Measurements from ENCODE around the gene PRKAG1. TPM values are rescaled to one million over a fixed set of nuclear protein-coding genes. Genes with fewer than 3 reads are reported as not detected.

PRKAG1 gene
- 40.6 to 44.3 TPM (median 41.4 TPM) in 5 replicates for total RNA-seq (2022; extraction: Qiagen RNA extraction)

DNA sequence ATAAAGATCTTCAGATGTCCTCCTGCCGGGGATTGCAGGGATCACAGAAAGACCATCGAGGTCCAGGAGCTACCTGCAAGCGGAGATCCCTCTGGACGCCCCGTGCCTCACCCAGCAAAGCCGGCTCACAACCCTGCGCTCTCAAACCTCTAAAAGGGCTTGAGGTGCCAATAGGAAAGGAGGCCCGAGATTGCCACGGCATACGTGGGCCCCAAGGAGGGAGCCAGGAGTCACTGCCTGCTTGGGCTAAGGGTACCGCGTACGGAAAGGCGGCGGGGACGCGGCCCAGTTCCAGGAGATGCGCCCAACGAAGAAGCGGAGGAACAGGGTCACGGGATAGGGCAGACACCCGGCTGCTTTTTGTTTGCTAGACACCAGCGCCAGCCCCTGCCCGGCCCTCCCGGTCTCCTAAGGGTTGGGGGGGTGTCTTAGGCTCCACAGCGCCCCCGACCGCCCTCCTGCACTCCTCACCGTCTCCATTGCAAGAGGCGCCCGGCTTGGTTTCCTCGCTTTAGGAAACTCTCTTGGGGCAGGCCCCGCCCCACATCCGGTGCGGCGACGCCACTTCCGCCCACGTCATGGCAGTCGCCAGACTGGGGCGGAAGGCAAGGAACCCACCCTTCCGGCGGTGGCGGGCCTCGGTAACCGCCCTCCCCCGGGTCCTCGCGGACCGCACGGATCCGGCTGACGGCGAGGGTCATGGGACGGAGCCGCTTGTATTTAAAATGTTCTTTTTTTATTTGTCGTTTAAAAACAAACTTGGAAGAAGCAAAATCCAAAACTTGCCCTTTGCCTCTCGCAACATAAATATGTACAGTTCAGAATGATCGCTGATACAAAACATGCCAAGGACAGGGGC, at the start of gene PRKAG1:
TSS of gene PRKAG1 (minus strand) at position 516 of the 859 bp plus-strand sequence. CDS start at position 480, 36 bp downstream.

DNA sequence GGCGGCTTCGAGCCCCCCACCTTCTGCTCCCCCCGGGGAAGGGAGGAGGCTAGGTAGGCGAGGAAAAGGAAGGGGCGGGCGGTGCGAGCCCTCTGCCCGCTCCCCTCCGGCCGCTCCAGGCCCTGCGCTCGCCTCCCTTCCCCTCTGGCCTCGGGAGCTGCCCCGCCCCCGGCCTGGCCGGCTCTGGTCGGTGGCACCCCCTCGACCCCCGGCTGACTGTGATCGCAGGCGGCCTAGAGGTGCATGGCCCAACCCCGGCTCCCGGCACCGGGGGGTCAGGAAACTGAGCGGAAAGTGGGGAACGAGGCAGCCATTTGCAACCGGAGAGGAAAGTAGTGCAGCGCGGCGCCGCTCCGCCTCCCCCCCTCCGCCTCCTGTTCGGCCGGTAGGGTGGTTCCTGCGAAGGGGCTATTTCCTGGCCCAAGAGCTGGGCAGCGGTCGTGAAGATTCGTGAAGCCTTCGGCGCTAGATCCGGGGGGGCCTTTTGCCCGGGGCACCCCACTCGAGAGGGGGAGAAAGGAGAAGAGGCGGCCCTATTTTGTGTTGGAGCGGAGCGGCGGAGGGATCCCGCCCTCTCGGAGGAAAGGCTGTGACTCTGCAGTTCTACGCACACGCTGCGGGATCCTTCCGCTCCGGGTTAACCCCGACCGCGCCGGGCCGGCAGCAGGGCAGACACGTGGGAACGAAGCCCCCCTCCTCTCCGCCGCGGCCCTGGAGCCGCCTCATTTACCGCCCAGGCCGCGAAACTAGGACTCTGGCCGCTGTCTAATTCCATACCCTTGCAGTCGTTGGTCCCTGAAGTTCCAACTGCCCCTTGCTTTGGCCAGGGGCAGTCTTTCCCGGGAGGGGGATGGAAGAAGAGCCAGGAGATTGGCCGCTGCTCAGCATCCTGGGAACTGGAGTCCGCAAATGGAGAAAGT, 41.9 kb upstream of the PRKAG1 start, which contains the start of gene KMT2D:
TSS of gene KMT2D (minus strand) at position 558 of the 920 bp plus-strand sequence. CDS start 5,470 bp downstream, outside the sequence.

DNA sequence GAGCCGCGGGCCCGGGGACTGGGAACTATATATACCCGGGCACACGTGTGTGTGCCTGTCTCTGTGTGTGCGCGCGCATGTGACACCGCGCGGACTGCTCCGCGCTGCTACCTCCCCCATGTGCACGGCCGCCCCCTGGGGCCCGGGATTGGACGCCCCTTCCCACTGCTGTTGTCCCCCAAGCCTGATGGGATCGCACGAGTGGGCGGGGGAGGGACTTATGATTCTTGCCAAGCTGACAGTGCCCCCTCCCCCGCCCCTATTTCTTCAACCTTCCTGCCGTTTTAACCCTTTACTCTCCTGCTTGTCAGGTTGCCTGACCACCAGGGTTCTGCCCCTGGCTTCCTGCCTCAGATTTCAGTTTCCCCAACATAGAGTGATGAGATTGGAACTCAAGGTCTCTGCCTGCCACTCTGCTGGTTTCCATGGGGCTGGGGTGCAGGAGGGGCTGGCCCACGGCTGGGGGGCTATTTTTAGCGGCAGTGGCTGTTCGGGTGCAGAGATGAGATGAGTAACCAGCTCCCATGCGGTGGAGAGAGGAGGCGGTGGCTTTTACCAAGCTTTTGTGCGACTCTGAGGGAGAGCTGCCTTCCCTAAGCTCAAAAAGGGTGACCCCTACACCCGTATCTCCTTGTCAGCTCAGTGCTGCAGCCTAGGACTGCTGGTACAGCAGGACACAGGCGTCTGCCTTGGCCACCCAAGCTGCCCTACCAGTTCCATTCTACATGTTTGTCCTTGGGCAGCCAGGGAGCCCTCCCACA, 19.0 kb downstream of the PRKAG1 start, which contains the start of gene DDN:
TSS of gene DDN (minus strand) at position 5 of the 761 bp plus-strand sequence. CDS start 88 bp downstream, outside the sequence.

DNA sequence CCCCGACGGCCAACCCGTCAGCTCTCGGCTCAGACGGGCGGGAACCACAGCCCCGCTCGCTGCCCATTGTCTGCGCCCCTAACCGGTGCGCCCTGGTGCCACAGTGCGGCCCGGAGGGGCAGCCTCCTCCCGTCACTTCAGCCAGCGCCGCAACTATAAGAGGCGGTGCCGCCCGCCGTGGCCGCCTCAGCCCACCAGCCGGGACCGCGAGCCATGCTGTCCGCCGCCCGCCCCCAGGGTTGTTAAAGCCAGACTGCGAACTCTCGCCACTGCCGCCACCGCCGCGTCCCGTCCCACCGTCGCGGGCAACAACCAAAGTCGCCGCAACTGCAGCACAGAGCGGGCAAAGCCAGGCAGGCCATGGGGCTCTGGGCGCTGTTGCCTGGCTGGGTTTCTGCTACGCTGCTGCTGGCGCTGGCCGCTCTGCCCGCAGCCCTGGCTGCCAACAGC, 40.3 kb downstream of the PRKAG1 start, which contains the start of gene WNT1:
TSS of gene WNT1 (plus strand) at position 32 of the 450 bp plus-strand sequence. CDS start at position 361, 329 bp downstream.

DNA sequence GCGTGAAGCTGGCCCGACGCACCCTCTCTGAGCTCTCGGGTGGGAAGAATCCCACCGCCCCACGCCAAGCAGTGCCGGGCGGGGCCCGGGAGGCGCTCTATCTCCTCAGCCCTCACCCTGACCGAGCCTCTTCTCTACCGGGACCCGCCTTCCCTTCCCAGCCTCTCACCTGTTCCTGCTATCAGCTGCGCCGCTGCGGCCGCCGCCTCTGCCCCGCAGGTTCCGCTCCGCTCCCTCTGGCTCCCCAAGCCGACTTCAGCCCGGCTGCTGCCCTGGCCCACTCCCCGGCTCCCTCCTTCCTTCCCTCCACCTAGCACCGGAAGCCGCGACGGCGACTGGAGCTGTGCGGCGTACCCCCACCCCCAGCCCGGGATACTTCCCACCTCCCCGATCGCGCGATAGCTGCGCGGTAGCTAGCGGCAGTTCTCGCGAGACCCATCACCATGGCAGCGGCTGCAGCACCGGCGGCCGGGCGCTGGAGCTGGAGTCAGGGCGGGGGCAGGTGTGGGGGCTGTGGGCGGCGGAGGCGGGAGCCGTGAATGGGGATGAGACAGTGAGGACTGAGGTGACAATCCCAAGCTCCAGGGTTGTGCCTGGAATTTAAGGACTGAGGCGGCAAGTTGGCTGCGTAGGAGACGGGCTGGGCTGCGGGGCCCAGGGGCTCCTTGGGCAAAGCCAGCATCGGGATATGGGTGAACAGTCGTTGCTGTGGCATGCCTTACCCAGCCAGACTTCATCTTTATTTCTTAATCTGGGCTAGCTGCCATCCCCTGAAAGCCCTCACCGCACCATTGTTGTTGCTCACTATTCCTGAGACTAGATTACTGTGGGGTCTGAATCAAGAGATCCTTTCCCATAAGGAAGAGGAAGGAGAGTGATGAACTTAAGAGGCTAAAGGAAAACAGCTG, 61.2 kb downstream of the PRKAG1 start, which contains the start of gene ARF3:
TSS of gene ARF3 (minus strand) at position 347 of the 908 bp plus-strand sequence. CDS start 16,392 bp downstream, outside the sequence.

Other genes with a start within 250 kb of the PRKAG1 start
- gene ADCY6, start 229.7 kb downstream of the PRKAG1 start, total RNA-seq (2022; extraction: Qiagen RNA extraction), result 8.1 to 12.2 TPM (median 10.3 TPM) in 5 replicates
- gene CACNB3, start 200.3 kb downstream of the PRKAG1 start, total RNA-seq (2022; extraction: Qiagen RNA extraction), result 24.4 to 36.9 TPM (median 29.6 TPM) in 5 replicates
- 67.5 to 84.0 TPM (median 80.1 TPM) in 5 replicates for gene DDX23, start 166.6 kb downstream of the PRKAG1 start, total RNA-seq (2022; extraction: Qiagen RNA extraction)
- gene RND1, start 152.9 kb downstream of the PRKAG1 start, total RNA-seq (2022; extraction: Qiagen RNA extraction), result 2.6 to 4.7 TPM (median 3.1 TPM) in 5 replicates
- 52.7 to 58.9 TPM (median 55.2 TPM) in 5 replicates for gene FKBP11, start 93.3 kb downstream of the PRKAG1 start, total RNA-seq (2022; extraction: Qiagen RNA extraction)
- gene ARF3, start 61.3 kb downstream of the PRKAG1 start, total RNA-seq (2022; extraction: Qiagen RNA extraction), result 113 to 164 TPM (median 152 TPM) in 5 replicates
- 1.5 to 2.4 TPM (median 2.2 TPM) in 5 replicates for gene WNT10B, start 47.0 kb downstream of the PRKAG1 start, total RNA-seq (2022; extraction: Qiagen RNA extraction)
- 0.07 to 0.28 TPM (median 0.18 TPM) in 5 replicates for gene WNT1, start 40.5 kb downstream of the PRKAG1 start, total RNA-seq (2022; extraction: Qiagen RNA extraction)
- 0.56 to 0.71 TPM (median 0.67 TPM) in 5 replicates for gene DDN, start 19.4 kb downstream of the PRKAG1 start, total RNA-seq (2022; extraction: Qiagen RNA extraction)
- gene KMT2D, start 42.0 kb upstream of the PRKAG1 start, total RNA-seq (2022; extraction: Qiagen RNA extraction), result 30.0 to 46.2 TPM (median 40.4 TPM) in 5 replicates
- 2.9 to 4.4 TPM (median 4.0 TPM) in 5 replicates for gene RHEBL1, start 51.2 kb upstream of the PRKAG1 start, total RNA-seq (2022; extraction: Qiagen RNA extraction)
- not detected in 5 replicates for gene DHH, start 76.0 kb upstream of the PRKAG1 start, total RNA-seq (2022; extraction: Qiagen RNA extraction)
- 11.5 to 17.2 TPM (median 14.4 TPM) in 5 replicates for gene LMBR1L, start 92.1 kb upstream of the PRKAG1 start, total RNA-seq (2022; extraction: Qiagen RNA extraction)
- 2,131 to 2,545 TPM (median 2,326 TPM) in 5 replicates for gene TUBA1B, start 112.6 kb upstream of the PRKAG1 start, total RNA-seq (2022; extraction: Qiagen RNA extraction)
- gene TUBA1A, start 170.3 kb upstream of the PRKAG1 start, total RNA-seq (2022; extraction: Qiagen RNA extraction), result 197 to 241 TPM (median 217 TPM) in 5 replicates
- 1,458 to 1,816 TPM (median 1,593 TPM) in 5 replicates for gene TUBA1C, start 246.3 kb upstream of the PRKAG1 start, total RNA-seq (2022; extraction: Qiagen RNA extraction)

Measured in A549 treated with dexamethasone at 1 μM for 4 hours (cell line).